GM12892 (cell line): ENCODE measurements around the gene ZMYND10.
"Not testable (repeated sequence)": the region's sequence is repeated elsewhere in the genome, so short reads cannot be mapped to it uniquely, and the experiment has no call there.

Experiments used
- DNase-seq: peaks from one replicate; pipeline ENCODE4 v3.0.0; 2011; ENCODE audit not compliant: insufficient read length
- FAIRE-seq: peaks from 2 replicates; lab custom pipeline; 2011; peaks lifted over from hg19 to GRCh38; lab: Jason Lieb, UNC
- POLR2A ChIP-seq: IDR thresholded peaks from 2 replicates; pipeline ENCODE4 v1.6.1; 2011; ENCODE audit warnings: low read depth, low read length, control low read depth
- POLR2AphosphoS5 ChIP-seq: IDR thresholded peaks from 2 replicates; pipeline ENCODE4 v1.6.1; 2011; ENCODE audit warnings: low read depth, low read length, control low read depth
- TAF1 ChIP-seq: IDR thresholded peaks from 2 replicates; pipeline ENCODE4 v1.6.1; 2011; ENCODE audit warnings: low read depth, mild to moderate bottlenecking, control low read depth, low read length, borderline replicate concordance

Gene ZMYND10

GRCh38 chr3:50320853-50321335 lies 24.6 kb downstream of the ZMYND10 start:
- peak; percentile 80 for DNase-seq
- TF ChIP-seq POLR2A (no peak), TAF1 (no peak), POLR2AphosphoS5 (no peak)
- no peak for FAIRE-seq

- no peak for FAIRE-seq
- TF ChIP-seq TAF1 (no peak), POLR2A (no peak), POLR2AphosphoS5 (no peak)
Measured at GRCh38 chr3:50319894-50320625, 25.5 kb downstream of the ZMYND10 start.

DNA sequence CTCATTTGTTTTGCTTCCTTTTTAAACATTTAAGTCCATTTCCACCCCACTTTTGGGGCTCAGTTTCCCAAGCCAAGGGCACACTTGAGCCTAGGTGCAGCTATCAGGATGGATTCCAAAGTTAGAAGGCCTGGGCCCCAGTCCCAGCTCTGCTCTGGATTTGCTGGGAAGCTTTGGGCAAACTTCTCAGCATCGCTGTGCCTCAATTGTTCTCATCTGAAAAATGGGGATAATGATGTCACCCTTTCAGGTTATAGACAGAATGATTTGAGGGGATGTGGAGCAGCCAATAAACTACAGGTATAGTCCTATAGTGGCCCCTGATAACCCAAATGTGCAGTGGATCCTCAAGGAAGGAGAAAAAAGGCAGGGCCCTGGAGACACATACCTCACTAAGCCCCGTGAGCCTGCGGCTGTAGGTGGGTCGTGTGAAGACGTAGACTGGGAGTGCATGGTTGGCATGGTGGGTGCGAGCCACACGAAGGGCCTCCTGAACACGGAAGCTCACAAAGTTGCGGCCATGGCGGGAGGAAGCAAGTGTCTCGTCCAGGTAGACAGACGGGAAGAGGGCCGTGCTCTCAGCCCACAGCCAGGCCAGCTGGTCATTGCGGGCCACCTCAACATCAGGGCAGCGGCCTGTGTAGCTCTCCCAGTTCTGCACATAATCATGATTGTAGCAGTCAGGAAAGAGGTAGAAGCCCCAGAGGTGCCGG lies 26.2 kb downstream of the ZMYND10 start:
- DNase-seq (no peak), FAIRE-seq (no peak)
- no peak for TF ChIP-seq TAF1
- TF ChIP-seq POLR2A = no peak
- TF ChIP-seq POLR2AphosphoS5 = no peak

More at GRCh38 chr3:50319894-50320625, 25.5 kb downstream of the ZMYND10 start:
- no peak for DNase-seq

DNA sequence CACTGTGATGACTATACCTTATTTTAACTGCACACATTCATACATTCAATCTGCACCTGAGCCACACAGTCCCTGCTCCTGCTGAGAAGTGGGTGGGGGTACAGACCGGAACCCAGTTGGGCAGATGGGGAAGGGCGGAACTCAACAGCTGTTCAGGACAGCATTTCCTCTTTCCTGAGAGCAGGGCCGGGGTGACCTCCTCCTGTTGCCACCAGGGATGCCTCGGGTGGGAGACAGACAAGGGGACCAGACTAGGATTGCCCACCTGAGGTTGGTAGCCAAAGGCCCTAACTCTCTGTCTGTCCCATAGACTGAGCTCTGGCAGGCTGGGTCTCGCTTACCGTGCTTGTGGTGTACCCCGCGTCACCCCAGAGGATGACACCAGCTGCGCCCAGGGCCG lies 26.9 kb downstream of the ZMYND10 start:
- DNase-seq (no peak), FAIRE-seq (no peak)
- TF ChIP-seq TAF1 = no peak

- no peak for DNase-seq
- TF ChIP-seq TAF1 (no peak), POLR2AphosphoS5 (no peak), POLR2A (no peak)
- no peak for FAIRE-seq
Measured at GRCh38 chr3:50318163-50318562, 27.4 kb downstream of the ZMYND10 start.

GRCh38 chr3:50317300-50317699 lies 28.2 kb downstream of the ZMYND10 start:
- DNase-seq (no peak), FAIRE-seq (no peak)
- TF ChIP-seq POLR2AphosphoS5 (no peak), TAF1 (no peak), POLR2A (no peak)

DNA sequence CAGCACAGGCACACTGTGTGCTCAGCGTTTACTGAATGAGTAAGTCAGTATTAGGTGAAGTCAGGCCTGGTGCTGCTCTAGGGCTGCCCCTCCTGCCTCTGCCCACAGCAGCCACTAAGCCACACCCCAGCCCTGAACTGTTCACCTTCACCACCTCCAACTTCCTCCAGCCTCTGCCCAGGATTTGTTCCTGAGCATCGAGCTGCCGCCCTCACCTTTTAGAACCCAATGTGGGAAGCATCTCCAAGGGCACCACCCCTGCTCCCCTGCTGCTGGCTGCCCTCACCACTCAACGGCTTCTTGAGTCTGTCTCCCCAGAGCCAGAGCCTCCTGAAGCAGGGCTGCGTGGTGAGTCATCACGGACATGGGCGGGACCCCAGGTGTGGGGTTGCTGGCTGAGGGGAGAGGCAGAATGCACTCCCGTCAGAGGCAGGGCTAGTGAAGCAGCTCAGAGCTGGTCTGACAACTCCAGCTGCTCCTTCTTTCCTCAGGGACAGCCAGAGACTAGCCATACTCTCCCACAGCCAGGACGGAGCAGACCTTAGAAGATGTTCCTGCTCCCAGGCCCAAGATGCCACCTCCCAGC lies 28.8 kb downstream of the ZMYND10 start:
- no peak for TF ChIP-seq TAF1
- no peak for FAIRE-seq
- no peak for DNase-seq

DNA sequence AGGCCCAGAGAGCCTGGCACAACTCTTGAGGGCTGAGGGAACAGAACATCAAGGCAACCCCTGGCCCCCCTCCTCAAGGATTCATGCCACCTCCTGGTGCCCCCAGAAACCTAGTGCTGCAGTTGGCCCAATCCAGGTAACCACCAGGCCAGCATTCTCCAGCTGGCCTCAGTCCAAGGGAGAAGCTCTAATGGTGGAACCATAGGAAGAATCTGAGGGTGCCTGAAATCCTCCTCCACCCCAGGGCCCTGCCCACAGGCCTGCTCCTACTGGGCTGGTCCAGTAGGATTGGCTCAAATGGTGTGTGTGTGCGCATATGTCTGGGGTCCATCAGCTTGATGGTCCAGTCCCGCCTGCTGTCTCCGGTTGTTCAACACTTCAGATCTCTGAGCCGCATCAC lies 30.7 kb downstream of the ZMYND10 start:
- TF ChIP-seq POLR2AphosphoS5 = no peak
- TF ChIP-seq POLR2A = no peak
- no peak for TF ChIP-seq TAF1
- DNase-seq = no peak
- no peak for FAIRE-seq

- DNase-seq = no peak
Measured at GRCh38 chr3:50314342-50314741, 31.2 kb downstream of the ZMYND10 start.

GRCh38 chr3:50312041-50312440 lies 33.5 kb downstream of the ZMYND10 start:
- not testable (repeated sequence) for DNase-seq, FAIRE-seq

More at GRCh38 chr3:50314342-50314741, 31.2 kb downstream of the ZMYND10 start:
- FAIRE-seq = no peak
- TF ChIP-seq POLR2A = no peak
- no peak for TF ChIP-seq TAF1
- TF ChIP-seq POLR2AphosphoS5 = no peak

DNA sequence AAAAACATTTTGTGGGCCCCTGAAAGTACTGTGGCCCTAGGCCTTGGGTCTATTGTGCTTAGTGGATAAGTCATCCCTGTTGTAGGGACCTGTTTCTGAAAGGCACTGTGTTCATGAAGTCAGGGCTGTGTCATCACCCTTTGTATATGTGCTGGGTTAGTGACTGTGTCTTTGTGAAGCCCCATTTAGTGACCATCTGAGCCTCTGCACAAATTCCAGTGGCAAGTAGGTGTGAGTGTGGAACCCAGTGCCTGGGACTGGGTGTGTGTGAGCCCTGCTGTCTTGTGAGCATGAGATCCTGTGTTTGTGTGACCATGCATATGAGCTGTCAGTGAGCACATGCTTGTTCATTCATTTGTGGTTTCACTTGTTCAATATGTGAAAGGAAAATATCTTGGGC lies 40.9 kb downstream of the ZMYND10 start:
- no peak for TF ChIP-seq POLR2AphosphoS5
- no peak for TF ChIP-seq POLR2A
- TF ChIP-seq TAF1 = no peak
- DNase-seq (no peak), FAIRE-seq (peak; percentile 21)
